ENCODE results near the gene MMP24. TPM values are rescaled to one million over a fixed set of nuclear protein-coding genes. Genes with fewer than 3 reads are reported as not detected.
"Not testable (repeated sequence)": the region's sequence is repeated elsewhere in the genome, so short reads cannot be mapped to it uniquely, and the experiment has no call there.

Gene MMP24
- total RNA-seq, 1 donor from 2014 or later = 15.6 TPM

DNA sequence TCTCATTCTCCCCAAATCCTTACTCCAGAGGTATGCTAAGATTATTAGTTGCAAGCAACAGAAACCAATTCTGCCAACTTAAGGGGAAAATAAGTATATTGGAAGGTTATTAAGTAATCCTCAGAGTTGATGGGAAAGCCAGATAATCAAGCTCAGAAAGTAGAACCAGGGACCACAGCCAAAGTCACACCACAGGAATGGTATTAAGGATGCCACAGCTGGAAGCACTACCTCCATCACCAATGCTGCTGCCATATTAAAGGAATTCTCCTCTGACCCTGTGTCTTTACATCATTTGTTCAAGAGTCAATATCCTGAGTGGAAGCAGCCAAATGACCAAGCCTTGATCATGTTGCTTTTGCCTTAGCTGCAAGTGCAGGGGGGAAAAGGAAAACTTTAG is 44.8 kb upstream of the MMP24 start:
- H3K79me2 ChIP-seq (ENCODE audit: insufficient read depth, low read length) = no peaks in the 10 kb centered on the region
- H4K20me1 ChIP-seq (ENCODE audit: insufficient read depth, low read length) = no peaks in the 10 kb centered on the region
- H3K4me1 ChIP-seq (ENCODE audit: insufficient read depth, low read length) = no peaks in the 10 kb centered on the region
- Mint-ChIP-seq H3K4me1 (ENCODE audit: low read depth, unreplicated experiment) (no peaks in the 10 kb centered on the region), H3K4me3 (ENCODE audit: unreplicated experiment) (no peak overlapping the region), H3K27me3 (ENCODE audit: low read depth, unreplicated experiment) (no peaks in the 10 kb centered on the region), H3K27ac (ENCODE audit: unreplicated experiment) (no peak overlapping the region), H3K9me3 (ENCODE audit: unreplicated experiment) (peaks cover 4% of the 10 kb centered on the region), H3K36me3 (ENCODE audit: low read depth, unreplicated experiment) (peaks cover 9% of the 10 kb centered on the region)
- no peaks in the 10 kb centered on the region for H3K27me3 ChIP-seq (ENCODE audit: insufficient read depth, low read length)
- TF ChIP-seq EZH2 (IDR thresholded peaks at IDR 0.05; ENCODE audit: insufficient read depth, low read length) (no peak), CTCF (IDR thresholded peaks at IDR 0.05; ENCODE audit: insufficient read depth, low read depth, low read length) (no peak)
- no peaks in the 10 kb centered on the region for H3K36me3 ChIP-seq (ENCODE audit: insufficient read depth, low read length)
- no peak overlapping the region for H2AFZ ChIP-seq (ENCODE audit: low read depth, low read length)
- H3K4me3 ChIP-seq (ENCODE audit: insufficient read depth, low read depth, low read length) = no peak overlapping the region
- no peak overlapping the region for H3K27ac ChIP-seq (ENCODE audit: low read depth, low read length)
- FAIRE-seq (no peak), DNase-seq (ENCODE audit: low read depth) (peak; percentile 51)
- no peaks in the 10 kb centered on the region for H3K9me3 ChIP-seq (ENCODE audit: insufficient read depth, low read depth, low read length)
- H3K4me2 ChIP-seq (ENCODE audit: low read length) = no peak overlapping the region
- no peak overlapping the region for H3K9ac ChIP-seq (ENCODE audit: low read length)

GRCh38 chr20:35186691-35187289 is 39.7 kb upstream of the MMP24 start:
- not testable (repeated sequence) for FAIRE-seq

DNA sequence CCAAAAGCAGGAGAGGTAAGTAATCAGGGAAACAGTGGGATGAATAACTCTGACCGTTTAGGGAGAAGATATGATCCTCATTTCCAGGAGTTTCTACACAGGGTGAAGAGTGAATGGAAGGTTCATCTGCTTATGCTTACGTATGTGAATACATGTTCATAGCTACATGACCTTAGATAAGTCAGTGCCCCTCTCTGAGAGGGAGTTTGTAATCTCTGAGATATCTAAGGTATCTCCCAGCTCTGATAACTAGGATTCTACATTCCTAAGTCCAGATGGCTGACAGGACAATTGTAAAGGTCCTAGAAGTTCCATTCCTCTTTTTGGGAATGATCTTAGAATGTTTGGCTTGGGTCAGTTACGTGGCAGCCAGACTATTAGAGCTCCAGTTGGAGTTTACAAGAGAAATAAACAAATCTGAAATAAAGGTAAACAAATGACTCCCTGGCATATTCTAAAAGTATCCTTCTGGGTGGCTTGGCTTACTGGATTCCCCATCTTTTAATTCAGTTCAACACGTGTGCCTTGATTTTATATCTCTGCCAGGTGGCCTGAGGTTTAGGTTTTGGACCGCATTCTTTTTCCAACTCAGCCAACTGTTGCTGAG is 38.8 kb upstream of the MMP24 start:
- no peak for DNase-seq (ENCODE audit: low read depth)
- Histone ChIP-seq H3K27ac (ENCODE audit: low read depth, low read length) (no peak overlapping the region), H3K9ac (ENCODE audit: low read length) (no peak overlapping the region), H3K4me3 (ENCODE audit: insufficient read depth, low read depth, low read length) (no peak overlapping the region), H4K20me1 (ENCODE audit: insufficient read depth, low read length) (no peaks in the 10 kb centered on the region), H3K79me2 (ENCODE audit: insufficient read depth, low read length) (no peaks in the 10 kb centered on the region), H3K9me3 (ENCODE audit: insufficient read depth, low read depth, low read length) (no peaks in the 10 kb centered on the region), H3K4me1 (ENCODE audit: insufficient read depth, low read length) (no peaks in the 10 kb centered on the region), H2AFZ (ENCODE audit: low read depth, low read length) (no peak overlapping the region), H3K27me3 (ENCODE audit: insufficient read depth, low read length) (no peaks in the 10 kb centered on the region), H3K36me3 (ENCODE audit: insufficient read depth, low read length) (no peaks in the 10 kb centered on the region), H3K4me2 (ENCODE audit: low read length) (no peak overlapping the region)
- TF ChIP-seq EZH2 (IDR thresholded peaks at IDR 0.05; ENCODE audit: insufficient read depth, low read length) (no peak), CTCF (IDR thresholded peaks at IDR 0.05; ENCODE audit: insufficient read depth, low read depth, low read length) (no peak)
- H3K36me3 Mint-ChIP-seq (ENCODE audit: low read depth, unreplicated experiment) = no peaks in the 10 kb centered on the region
- FAIRE-seq = no peak
- peaks cover 4% of the 10 kb centered on the region for H3K9me3 Mint-ChIP-seq (ENCODE audit: unreplicated experiment)
- peaks cover 6% of the 10 kb centered on the region for H3K4me1 Mint-ChIP-seq (ENCODE audit: low read depth, unreplicated experiment)
- no peak overlapping the region for H3K4me3 Mint-ChIP-seq (ENCODE audit: unreplicated experiment)
- H3K27me3 Mint-ChIP-seq (ENCODE audit: low read depth, unreplicated experiment) = no peaks in the 10 kb centered on the region
- no peak overlapping the region for H3K27ac Mint-ChIP-seq (ENCODE audit: unreplicated experiment)

More at GRCh38 chr20:35186691-35187289, 39.7 kb upstream of the MMP24 start:
- H3K4me3 Mint-ChIP-seq (ENCODE audit: unreplicated experiment); H3K79me2 ChIP-seq (ENCODE audit: insufficient read depth, low read length); H3K27me3 ChIP-seq (ENCODE audit: insufficient read depth, low read length); H3K36me3 Mint-ChIP-seq (ENCODE audit: low read depth, unreplicated experiment); DNase-seq (ENCODE audit: low read depth); H3K27ac ChIP-seq (ENCODE audit: low read depth, low read length); H3K4me1 Mint-ChIP-seq (ENCODE audit: low read depth, unreplicated experiment); H3K4me2 ChIP-seq (ENCODE audit: low read length); H3K9me3 Mint-ChIP-seq (ENCODE audit: unreplicated experiment); H3K4me3 ChIP-seq (ENCODE audit: insufficient read depth, low read depth, low read length); H4K20me1 ChIP-seq (ENCODE audit: insufficient read depth, low read length); H3K9ac ChIP-seq (ENCODE audit: low read length); H3K27me3 Mint-ChIP-seq (ENCODE audit: low read depth, unreplicated experiment); H3K27ac Mint-ChIP-seq (ENCODE audit: unreplicated experiment); H2AFZ ChIP-seq (ENCODE audit: low read depth, low read length); H3K36me3 ChIP-seq (ENCODE audit: insufficient read depth, low read length); H3K4me1 ChIP-seq (ENCODE audit: insufficient read depth, low read length); H3K9me3 ChIP-seq (ENCODE audit: insufficient read depth, low read depth, low read length): not testable (repeated sequence)

GRCh38 chr20:35189223-35189622 is 37.3 kb upstream of the MMP24 start:
- not testable (repeated sequence) for H3K9me3 Mint-ChIP-seq (ENCODE audit: unreplicated experiment); H3K79me2 ChIP-seq (ENCODE audit: insufficient read depth, low read length); H3K4me2 ChIP-seq (ENCODE audit: low read length); H3K36me3 ChIP-seq (ENCODE audit: insufficient read depth, low read length); H3K4me3 ChIP-seq (ENCODE audit: insufficient read depth, low read depth, low read length); H3K27me3 Mint-ChIP-seq (ENCODE audit: low read depth, unreplicated experiment); H3K36me3 Mint-ChIP-seq (ENCODE audit: low read depth, unreplicated experiment); H3K4me1 ChIP-seq (ENCODE audit: insufficient read depth, low read length); H3K27ac ChIP-seq (ENCODE audit: low read depth, low read length); H3K9ac ChIP-seq (ENCODE audit: low read length); H3K27me3 ChIP-seq (ENCODE audit: insufficient read depth, low read length); DNase-seq (ENCODE audit: low read depth); H3K9me3 ChIP-seq (ENCODE audit: insufficient read depth, low read depth, low read length); FAIRE-seq; H4K20me1 ChIP-seq (ENCODE audit: insufficient read depth, low read length); H3K27ac Mint-ChIP-seq (ENCODE audit: unreplicated experiment); H3K4me3 Mint-ChIP-seq (ENCODE audit: unreplicated experiment); H3K4me1 Mint-ChIP-seq (ENCODE audit: low read depth, unreplicated experiment); H2AFZ ChIP-seq (ENCODE audit: low read depth, low read length)
